HEK293 (cell line): ENCODE measurements around the gene DNMT3L.

Source experiments
- HOXA7 ChIP-seq: sonication (generic); formaldehyde crosslinking; IDR thresholded peaks from 2 replicates; pipeline ENCODE4 v1.8.1; 2022; ENCODE audit warnings: missing genetic modification reagents, borderline replicate concordance
- KLF7 ChIP-seq: fragments of 450-650 bp; formaldehyde crosslinking; IDR thresholded peaks from 2 replicates; pipeline ENCODE4 v1.5.1; 2016; ENCODE audit warnings: missing biosample characterization, missing genetic modification characterization, borderline replicate concordance
- MZF1 ChIP-seq: fragments of 450-650 bp; formaldehyde crosslinking; IDR thresholded peaks from 2 replicates; pipeline ENCODE4 v1.5.1; 2017; ENCODE audit warnings: missing biosample characterization, missing genetic modification characterization, borderline replicate concordance
- OVOL3 ChIP-seq: fragments of 450-650 bp; formaldehyde crosslinking; IDR thresholded peaks from 2 replicates; pipeline ENCODE4 v1.5.1; 2016; ENCODE audit warnings: missing biosample characterization, missing genetic modification characterization
- SCRT1 ChIP-seq: fragments of 450-650 bp; formaldehyde crosslinking; IDR thresholded peaks from 2 replicates; pipeline ENCODE4 v1.5.1; 2016; ENCODE audit warnings: missing biosample characterization, missing genetic modification characterization, borderline replicate concordance
- SP3 ChIP-seq: fragments of 450-650 bp; formaldehyde crosslinking; IDR thresholded peaks from 2 replicates; pipeline ENCODE4 v1.5.1; 2016; ENCODE audit warnings: missing biosample characterization, missing genetic modification characterization
- ZNF114 ChIP-seq: fragments of 450-650 bp; formaldehyde crosslinking; IDR thresholded peaks from 2 replicates; pipeline ENCODE4 v1.5.0; 2017; ENCODE audit warnings: missing biosample characterization, missing genetic modification characterization
- ZNF140 ChIP-seq: fragments of 450-650 bp; formaldehyde crosslinking; IDR thresholded peaks from 2 replicates; pipeline ENCODE4 v1.5.1; 2016; ENCODE audit warnings: missing biosample characterization, missing genetic modification characterization
- ZNF211 ChIP-seq: fragments of 450-650 bp; formaldehyde crosslinking; IDR thresholded peaks from 2 replicates; pipeline ENCODE4 v1.5.1; 2016; ENCODE audit warnings: low read depth, missing biosample characterization, missing genetic modification characterization
- ZNF223 ChIP-seq: fragments of 450-650 bp; formaldehyde crosslinking; IDR thresholded peaks from 2 replicates; pipeline ENCODE4 v1.5.1; 2016; ENCODE audit warnings: missing biosample characterization, missing genetic modification characterization
- ZNF23 ChIP-seq: fragments of 450-650 bp; formaldehyde crosslinking; IDR thresholded peaks from 2 replicates; pipeline ENCODE4 v1.5.1; 2016; ENCODE audit warnings: missing biosample characterization, missing genetic modification characterization, borderline replicate concordance
- ZNF239 ChIP-seq: fragments of 450-650 bp; formaldehyde crosslinking; IDR thresholded peaks from 2 replicates; pipeline ENCODE4 v1.5.1; 2016; ENCODE audit warnings: missing biosample characterization, missing genetic modification characterization
- ZNF335 ChIP-seq: fragments of 450-650 bp; formaldehyde crosslinking; conservative IDR thresholded peaks from 2 replicates; pipeline ENCODE4 v1.5.1; 2016; ENCODE audit warnings: missing biosample characterization, missing genetic modification characterization
- ZNF366 ChIP-seq: fragments of 450-650 bp; formaldehyde crosslinking; conservative IDR thresholded peaks from 2 replicates; pipeline ENCODE4 v1.5.1; 2016; ENCODE audit warnings: missing biosample characterization, missing genetic modification characterization
- ZNF37A ChIP-seq: fragments of 450-650 bp; IDR thresholded peaks from 2 replicates; pipeline ENCODE4 v1.5.1; 2018; ENCODE audit warnings: missing biosample characterization, missing genetic modification characterization
- ZNF48 ChIP-seq: fragments of 450-650 bp; formaldehyde crosslinking; IDR thresholded peaks from 2 replicates; pipeline ENCODE4 v1.5.1; 2016; ENCODE audit warnings: missing biosample characterization, missing genetic modification characterization
- ZNF510 ChIP-seq: fragments of 450-650 bp; formaldehyde crosslinking; IDR thresholded peaks from 2 replicates; pipeline ENCODE4 v1.5.1; 2018; ENCODE audit warnings: mild to moderate bottlenecking, missing genetic modification characterization, missing biosample characterization; ENCODE audit not compliant: insufficient replicate concordance
- ZNF521 ChIP-seq: fragments of 450-650 bp; formaldehyde crosslinking; IDR thresholded peaks from 2 replicates; pipeline ENCODE4 v1.5.1; 2017; ENCODE audit warnings: missing biosample characterization, mild to moderate bottlenecking, missing genetic modification characterization
- ZNF544 ChIP-seq: fragments of 450-650 bp; formaldehyde crosslinking; IDR thresholded peaks from 2 replicates; pipeline ENCODE4 v1.5.0; 2017; ENCODE audit warnings: missing biosample characterization, missing genetic modification characterization
- ZNF549 ChIP-seq: fragments of 450-650 bp; IDR thresholded peaks from 2 replicates; pipeline ENCODE4 v1.5.1; 2018; ENCODE audit warnings: missing biosample characterization, missing genetic modification characterization, mild to moderate bottlenecking, inconsistent platforms, moderate library complexity
- ZNF561 ChIP-seq: fragments of 450-650 bp; IDR thresholded peaks from 2 replicates; pipeline ENCODE4 v1.5.1; 2018; ENCODE audit warnings: missing biosample characterization, missing genetic modification characterization, borderline replicate concordance
- ZNF624 ChIP-seq: fragments of 450-650 bp; formaldehyde crosslinking; IDR thresholded peaks from 2 replicates; pipeline ENCODE4 v1.5.1; 2017; ENCODE audit warnings: missing biosample characterization, missing genetic modification characterization
- ZNF626 ChIP-seq: fragments of 450-650 bp; sonication (Bioruptor Pico); formaldehyde crosslinking; IDR thresholded peaks from 2 replicates; pipeline ENCODE4 v1.5.1; 2018; ENCODE audit warnings: missing biosample characterization, missing genetic modification characterization, inconsistent platforms
- ZNF658 ChIP-seq: fragments of 450-650 bp; formaldehyde crosslinking; IDR thresholded peaks from 2 replicates; pipeline ENCODE4; 2016; ENCODE audit warnings: missing biosample characterization, missing genetic modification characterization
- ZNF664 ChIP-seq: fragments of 450-650 bp; formaldehyde crosslinking; IDR thresholded peaks from 2 replicates; pipeline ENCODE4 v1.5.1; 2016; ENCODE audit warnings: missing biosample characterization, missing genetic modification characterization
- TF ChIP-seq, protein P1 (sequence below): fragments of 450-650 bp; formaldehyde crosslinking; IDR thresholded peaks from 2 replicates; pipeline ENCODE4 v1.5.1; 2017; ENCODE audit warnings: missing biosample characterization, missing genetic modification characterization
- TF ChIP-seq, protein P2 (sequence below): fragments of 450-650 bp; formaldehyde crosslinking; IDR thresholded peaks from 2 replicates; pipeline ENCODE4 v1.5.0; 2017; ENCODE audit warnings: missing biosample characterization, missing genetic modification characterization, borderline replicate concordance
- TF ChIP-seq, protein P3 (sequence below): fragments of 450-650 bp; formaldehyde crosslinking; IDR thresholded peaks from 2 replicates; pipeline ENCODE4 v1.5.1; 2016; ENCODE audit warnings: missing biosample characterization, missing genetic modification characterization
- TF ChIP-seq, protein P4 (sequence below): fragments of 450-650 bp; formaldehyde crosslinking; IDR thresholded peaks from 2 replicates; pipeline ENCODE4 v1.5.1; 2016; ENCODE audit warnings: missing biosample characterization, missing genetic modification characterization
- TF ChIP-seq, protein P5 (sequence below): fragments of 450-650 bp; formaldehyde crosslinking; IDR thresholded peaks from 2 replicates; pipeline ENCODE4 v1.5.1; 2016; ENCODE audit warnings: missing biosample characterization, missing genetic modification characterization

Gene DNMT3L

DNA sequence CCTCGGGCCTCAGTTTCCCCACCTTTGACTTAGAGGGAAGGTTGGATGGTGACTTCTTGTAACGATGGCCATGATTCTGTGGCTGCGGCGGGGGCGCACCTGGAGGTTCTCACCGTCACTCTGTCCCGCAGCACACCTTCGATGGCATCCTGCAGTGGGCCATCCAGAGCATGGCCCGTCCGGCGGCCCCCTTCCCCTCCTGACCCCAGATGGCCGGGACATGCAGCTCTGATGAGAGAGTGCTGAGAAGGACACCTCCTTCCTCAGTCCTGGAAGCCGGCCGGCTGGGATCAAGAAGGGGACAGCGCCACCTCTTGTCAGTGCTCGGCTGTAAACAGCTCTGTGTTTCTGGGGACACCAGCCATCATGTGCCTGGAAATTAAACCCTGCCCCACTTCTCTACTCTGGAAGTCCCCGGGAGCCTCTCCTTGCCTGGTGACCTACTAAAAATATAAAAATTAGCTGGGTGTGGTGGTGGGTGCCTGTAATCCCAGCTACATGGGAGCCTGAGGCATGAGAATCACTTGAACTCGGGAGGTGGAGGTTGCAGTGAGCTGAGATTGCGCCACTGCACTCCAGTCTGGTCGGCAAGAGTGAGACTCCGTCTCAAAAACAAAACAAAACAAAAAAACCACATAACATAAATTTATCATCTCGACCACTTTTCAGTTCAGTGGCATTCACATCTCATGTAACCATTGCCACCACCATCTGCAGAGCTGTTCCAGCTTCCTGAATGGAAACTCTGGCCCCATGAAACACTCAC lies 36.0 kb upstream of the DNMT3L start (continued):
- no peak for TF ChIP-seq ZNF626
- TF ChIP-seq ZNF239 (tag by site-specific recombination) = no peak
- TF ChIP-seq MZF1 (tag by site-specific recombination) = no peak
- no peak for TF ChIP-seq SCRT1 (tag by site-specific recombination)
- no peak for TF ChIP-seq ZNF549 (tag by site-specific recombination)
- no peak for TF ChIP-seq ZNF510 (tag by site-specific recombination)
- TF ChIP-seq ZNF37A = no peak
- TF ChIP-seq ZNF664 (tag by site-specific recombination) = no peak
- no peak for TF ChIP-seq OVOL3
- TF ChIP-seq, protein P1, sequence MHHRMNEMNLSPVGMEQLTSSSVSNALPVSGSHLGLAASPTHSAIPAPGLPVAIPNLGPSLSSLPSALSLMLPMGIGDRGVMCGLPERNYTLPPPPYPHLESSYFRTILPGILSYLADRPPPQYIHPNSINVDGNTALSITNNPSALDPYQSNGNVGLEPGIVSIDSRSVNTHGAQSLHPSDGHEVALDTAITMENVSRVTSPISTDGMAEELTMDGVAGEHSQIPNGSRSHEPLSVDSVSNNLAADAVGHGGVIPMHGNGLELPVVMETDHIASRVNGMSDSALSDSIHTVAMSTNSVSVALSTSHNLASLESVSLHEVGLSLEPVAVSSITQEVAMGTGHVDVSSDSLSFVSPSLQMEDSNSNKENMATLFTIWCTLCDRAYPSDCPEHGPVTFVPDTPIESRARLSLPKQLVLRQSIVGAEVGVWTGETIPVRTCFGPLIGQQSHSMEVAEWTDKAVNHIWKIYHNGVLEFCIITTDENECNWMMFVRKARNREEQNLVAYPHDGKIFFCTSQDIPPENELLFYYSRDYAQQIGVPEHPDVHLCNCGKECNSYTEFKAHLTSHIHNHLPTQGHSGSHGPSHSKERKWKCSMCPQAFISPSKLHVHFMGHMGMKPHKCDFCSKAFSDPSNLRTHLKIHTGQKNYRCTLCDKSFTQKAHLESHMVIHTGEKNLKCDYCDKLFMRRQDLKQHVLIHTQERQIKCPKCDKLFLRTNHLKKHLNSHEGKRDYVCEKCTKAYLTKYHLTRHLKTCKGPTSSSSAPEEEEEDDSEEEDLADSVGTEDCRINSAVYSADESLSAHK (tag by site-specific recombination) = no peak
- TF ChIP-seq ZNF658 (tag by site-specific recombination) = no peak
- TF ChIP-seq ZNF140 (tag by site-specific recombination) = no peak
- TF ChIP-seq ZNF48 = 0 out of 2 replicates have a peak, but pooled peaks have one; percentile 11
- no peak for TF ChIP-seq ZNF624 (tag by site-specific recombination)
- TF ChIP-seq ZNF223 (tag by site-specific recombination) = no peak
- TF ChIP-seq, protein P2, sequence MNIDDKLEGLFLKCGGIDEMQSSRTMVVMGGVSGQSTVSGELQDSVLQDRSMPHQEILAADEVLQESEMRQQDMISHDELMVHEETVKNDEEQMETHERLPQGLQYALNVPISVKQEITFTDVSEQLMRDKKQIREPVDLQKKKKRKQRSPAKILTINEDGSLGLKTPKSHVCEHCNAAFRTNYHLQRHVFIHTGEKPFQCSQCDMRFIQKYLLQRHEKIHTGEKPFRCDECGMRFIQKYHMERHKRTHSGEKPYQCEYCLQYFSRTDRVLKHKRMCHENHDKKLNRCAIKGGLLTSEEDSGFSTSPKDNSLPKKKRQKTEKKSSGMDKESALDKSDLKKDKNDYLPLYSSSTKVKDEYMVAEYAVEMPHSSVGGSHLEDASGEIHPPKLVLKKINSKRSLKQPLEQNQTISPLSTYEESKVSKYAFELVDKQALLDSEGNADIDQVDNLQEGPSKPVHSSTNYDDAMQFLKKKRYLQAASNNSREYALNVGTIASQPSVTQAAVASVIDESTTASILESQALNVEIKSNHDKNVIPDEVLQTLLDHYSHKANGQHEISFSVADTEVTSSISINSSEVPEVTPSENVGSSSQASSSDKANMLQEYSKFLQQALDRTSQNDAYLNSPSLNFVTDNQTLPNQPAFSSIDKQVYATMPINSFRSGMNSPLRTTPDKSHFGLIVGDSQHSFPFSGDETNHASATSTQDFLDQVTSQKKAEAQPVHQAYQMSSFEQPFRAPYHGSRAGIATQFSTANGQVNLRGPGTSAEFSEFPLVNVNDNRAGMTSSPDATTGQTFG = no peak
- TF ChIP-seq ZNF211 (tag by site-specific recombination) = no peak
- TF ChIP-seq, protein P3, sequence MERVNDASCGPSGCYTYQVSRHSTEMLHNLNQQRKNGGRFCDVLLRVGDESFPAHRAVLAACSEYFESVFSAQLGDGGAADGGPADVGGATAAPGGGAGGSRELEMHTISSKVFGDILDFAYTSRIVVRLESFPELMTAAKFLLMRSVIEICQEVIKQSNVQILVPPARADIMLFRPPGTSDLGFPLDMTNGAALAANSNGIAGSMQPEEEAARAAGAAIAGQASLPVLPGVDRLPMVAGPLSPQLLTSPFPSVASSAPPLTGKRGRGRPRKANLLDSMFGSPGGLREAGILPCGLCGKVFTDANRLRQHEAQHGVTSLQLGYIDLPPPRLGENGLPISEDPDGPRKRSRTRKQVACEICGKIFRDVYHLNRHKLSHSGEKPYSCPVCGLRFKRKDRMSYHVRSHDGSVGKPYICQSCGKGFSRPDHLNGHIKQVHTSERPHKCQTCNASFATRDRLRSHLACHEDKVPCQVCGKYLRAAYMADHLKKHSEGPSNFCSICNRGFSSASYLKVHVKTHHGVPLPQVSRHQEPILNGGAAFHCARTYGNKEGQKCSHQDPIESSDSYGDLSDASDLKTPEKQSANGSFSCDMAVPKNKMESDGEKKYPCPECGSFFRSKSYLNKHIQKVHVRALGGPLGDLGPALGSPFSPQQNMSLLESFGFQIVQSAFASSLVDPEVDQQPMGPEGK (tag by site-specific recombination) = peak; percentile 54; the same call in 1 of the 2 replicates
- TF ChIP-seq ZNF544 = no peak
- TF ChIP-seq KLF7 (tag by site-specific recombination) = no peak
- TF ChIP-seq, protein P4, sequence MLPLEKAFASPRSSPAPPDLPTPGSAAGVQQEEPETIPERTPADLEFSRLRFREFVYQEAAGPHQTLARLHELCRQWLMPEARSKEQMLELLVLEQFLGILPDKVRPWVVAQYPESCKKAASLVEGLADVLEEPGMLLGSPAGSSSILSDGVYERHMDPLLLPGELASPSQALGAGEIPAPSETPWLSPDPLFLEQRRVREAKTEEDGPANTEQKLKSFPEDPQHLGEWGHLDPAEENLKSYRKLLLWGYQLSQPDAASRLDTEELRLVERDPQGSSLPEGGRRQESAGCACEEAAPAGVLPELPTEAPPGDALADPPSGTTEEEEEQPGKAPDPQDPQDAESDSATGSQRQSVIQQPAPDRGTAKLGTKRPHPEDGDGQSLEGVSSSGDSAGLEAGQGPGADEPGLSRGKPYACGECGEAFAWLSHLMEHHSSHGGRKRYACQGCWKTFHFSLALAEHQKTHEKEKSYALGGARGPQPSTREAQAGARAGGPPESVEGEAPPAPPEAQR (tag by site-specific recombination) = no peak
- TF ChIP-seq ZNF114 (tag by site-specific recombination) = no peak
- no peak for TF ChIP-seq ZNF366 (tag by site-specific recombination)
- TF ChIP-seq, protein P5, sequence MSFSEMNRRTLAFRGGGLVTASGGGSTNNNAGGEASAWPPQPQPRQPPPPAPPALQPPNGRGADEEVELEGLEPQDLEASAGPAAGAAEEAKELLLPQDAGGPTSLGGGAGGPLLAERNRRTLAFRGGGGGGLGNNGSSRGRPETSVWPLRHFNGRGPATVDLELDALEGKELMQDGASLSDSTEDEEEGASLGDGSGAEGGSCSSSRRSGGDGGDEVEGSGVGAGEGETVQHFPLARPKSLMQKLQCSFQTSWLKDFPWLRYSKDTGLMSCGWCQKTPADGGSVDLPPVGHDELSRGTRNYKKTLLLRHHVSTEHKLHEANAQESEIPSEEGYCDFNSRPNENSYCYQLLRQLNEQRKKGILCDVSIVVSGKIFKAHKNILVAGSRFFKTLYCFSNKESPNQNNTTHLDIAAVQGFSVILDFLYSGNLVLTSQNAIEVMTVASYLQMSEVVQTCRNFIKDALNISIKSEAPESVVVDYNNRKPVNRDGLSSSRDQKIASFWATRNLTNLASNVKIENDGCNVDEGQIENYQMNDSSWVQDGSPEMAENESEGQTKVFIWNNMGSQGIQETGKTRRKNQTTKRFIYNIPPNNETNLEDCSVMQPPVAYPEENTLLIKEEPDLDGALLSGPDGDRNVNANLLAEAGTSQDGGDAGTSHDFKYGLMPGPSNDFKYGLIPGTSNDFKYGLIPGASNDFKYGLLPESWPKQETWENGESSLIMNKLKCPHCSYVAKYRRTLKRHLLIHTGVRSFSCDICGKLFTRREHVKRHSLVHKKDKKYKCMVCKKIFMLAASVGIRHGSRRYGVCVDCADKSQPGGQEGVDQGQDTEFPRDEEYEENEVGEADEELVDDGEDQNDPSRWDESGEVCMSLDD (tag by site-specific recombination) = no peak
- TF ChIP-seq HOXA7 = no peak
- no peak for TF ChIP-seq ZNF521 (tag by site-specific recombination)
- TF ChIP-seq ZNF335 (tag by site-specific recombination) = peak; percentile 50; the same call in 1 of the 2 replicates
- no peak for TF ChIP-seq ZNF561 (tag by site-specific recombination)
- no peak for TF ChIP-seq SP3 (tag by site-specific recombination)
- no peak for TF ChIP-seq ZNF23 (tag by site-specific recombination)
